GM19452 (cell line): Measurements from ENCODE around the gene PRICKLE2.

Experiments used
- ATAC-seq: cut with Tn5 transposase; IDR thresholded peaks from one replicate; pipeline ENCODE4 v1.9.1; 2021; ENCODE audit not compliant: unreplicated experiment

Gene PRICKLE2

GRCh38 chr3:64221571-64222257 is 3.6 kb downstream of the PRICKLE2 start:
- ATAC-seq = no peak

DNA sequence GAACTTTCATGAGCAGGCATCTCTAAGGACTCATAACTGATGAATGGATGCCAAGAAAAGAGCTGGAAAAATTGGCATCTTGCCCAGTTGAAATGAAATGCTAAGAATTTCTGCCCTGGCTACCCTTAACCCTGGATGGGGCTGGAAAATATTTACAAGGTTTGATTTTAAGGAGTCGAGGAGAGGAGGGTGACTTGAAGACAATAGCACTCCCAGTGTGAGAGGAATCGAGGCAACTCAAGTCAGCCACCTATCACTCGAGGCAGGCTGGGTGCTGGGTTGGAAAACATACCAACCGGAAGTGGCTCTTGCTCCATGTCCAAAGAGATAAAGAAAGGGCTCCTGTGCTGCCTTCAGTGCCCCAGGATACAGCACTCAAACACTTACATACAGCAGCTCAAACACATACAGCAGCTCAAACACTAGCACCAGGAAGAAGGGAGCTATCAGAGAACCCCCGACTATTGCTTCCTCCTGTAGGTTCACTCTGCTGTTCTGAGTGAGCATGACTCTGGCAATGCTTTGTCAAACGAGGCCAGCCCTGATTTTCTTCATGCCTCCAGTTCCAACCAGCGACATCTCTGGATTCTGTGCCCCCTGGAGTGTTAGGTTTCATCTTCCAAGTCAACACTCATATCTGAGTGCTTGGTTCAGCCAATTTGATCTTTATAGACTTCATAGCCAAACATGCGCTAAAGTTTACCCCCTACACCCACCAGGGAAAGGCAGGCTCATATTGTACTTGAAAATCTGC is 4.9 kb downstream of the PRICKLE2 start:
- no peak for ATAC-seq

DNA sequence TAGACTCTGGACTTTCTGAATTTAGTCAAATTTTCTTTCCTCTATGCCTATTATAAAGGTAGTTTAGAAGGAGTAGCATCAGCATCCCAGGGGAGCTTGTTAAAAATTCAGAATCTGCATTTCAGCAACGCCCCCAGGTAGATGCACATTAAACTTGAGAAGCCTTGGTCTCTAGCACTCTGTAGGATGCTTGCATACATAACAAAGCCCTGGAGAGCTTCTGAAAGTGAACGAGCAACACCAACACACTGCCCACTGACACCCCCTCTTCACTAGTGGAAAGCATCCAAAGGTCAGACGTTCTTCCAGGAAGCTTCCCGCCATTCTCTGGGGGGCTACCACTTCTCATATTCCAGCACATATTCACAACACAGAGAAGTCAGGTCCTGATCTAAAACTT is 6.5 kb downstream of the PRICKLE2 start:
- ATAC-seq = no peak

DNA sequence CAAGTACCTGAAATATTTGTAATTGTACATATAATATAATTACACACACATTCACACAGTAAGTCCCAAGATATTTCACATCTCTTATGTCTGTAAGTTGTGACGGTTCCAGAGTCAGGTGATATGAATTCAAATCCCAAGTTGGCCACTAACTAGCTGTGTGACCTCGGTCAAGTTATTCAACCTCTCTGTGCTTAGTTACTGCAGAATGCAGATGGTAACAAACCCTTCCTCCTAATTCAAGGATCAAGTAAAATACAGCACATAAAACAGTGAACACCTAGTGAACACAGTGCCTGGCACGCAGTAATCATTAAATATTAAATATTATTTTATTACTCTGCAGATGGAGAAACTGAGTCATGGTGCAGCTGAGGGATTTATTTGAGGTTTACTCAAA is 6.9 kb downstream of the PRICKLE2 start:
- no peak for ATAC-seq

DNA sequence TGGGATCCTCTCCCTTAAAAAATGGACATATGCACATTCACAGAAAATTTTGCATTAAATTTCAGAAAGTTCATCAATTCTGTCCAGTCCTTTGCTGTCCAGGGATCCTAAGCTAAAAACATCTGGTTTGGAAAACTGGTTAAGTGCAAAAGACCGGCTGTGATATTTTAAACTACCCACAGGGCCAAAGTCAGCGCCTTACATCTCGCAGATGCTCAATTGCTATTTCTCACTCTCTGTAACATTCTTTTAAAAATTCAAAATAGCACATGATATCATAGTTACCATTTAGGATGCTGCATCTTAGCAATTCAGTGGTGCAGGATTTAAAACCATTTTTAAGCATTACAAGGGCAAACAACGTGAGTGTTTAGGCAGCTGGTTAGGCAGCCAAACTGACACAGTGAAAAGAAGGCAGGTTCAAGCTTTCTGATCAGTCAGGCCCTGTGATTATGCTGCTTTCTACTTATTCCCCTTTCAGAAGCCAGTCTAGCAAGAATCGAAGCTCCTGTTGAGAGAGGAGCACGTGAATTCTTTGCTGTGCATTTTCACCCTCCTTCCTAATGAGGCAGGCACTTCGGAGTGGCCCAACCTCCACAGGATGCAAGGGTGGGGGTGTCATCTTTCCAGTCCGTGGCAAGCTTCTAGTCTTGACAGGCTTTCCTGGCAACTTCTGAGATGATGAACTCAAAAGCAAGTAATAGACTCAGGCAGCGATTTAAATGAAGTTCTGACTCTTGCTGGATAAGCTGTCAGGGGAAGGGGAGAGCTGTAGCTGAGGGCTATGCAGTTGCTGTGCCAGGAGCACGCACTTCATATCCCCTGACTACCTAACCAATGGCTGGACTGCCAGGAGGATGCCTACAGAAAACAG is 8.8 kb downstream of the PRICKLE2 start:
- ATAC-seq = no peak

DNA sequence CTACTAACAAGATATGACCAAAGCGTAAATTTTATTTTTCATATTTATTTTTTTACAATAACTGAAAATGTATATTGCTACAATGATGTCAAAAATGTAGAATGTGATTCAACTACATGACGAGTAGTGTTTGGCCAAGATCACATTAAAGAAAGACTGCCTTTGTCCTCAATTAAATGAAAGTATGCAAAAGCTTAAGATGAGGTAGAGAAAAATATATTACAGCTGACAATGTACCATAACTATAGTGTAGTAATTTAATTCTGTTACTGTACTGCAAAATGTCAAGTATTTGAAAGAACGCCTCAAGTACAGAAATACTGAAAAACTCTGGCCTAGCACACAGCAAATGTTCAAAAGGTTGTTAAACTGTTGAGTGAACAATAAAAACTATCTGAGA is 9.7 kb downstream of the PRICKLE2 start:
- no peak for ATAC-seq

DNA sequence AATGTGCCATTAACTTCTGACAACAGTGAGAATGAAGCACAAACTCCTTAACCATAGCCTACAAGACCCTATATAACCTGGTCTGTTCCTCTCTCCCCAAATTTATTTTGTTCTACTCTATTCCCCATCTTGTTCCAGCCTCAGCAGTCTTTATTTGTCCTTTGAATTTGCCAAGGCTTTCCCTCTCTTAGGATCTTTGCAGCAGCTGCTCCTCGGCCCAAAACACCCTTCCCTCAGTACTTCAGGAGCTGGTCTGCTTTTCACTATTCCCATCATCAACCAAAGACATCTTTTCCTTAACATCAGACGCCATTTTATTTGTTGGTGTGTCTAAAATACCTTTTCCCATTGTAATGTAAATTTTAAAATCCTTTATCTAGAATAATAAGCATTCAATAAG is 10.2 kb downstream of the PRICKLE2 start:
- no peak for ATAC-seq

- ATAC-seq = no peak
Measured at GRCh38 chr3:64214381-64215018, 10.8 kb downstream of the PRICKLE2 start.

DNA sequence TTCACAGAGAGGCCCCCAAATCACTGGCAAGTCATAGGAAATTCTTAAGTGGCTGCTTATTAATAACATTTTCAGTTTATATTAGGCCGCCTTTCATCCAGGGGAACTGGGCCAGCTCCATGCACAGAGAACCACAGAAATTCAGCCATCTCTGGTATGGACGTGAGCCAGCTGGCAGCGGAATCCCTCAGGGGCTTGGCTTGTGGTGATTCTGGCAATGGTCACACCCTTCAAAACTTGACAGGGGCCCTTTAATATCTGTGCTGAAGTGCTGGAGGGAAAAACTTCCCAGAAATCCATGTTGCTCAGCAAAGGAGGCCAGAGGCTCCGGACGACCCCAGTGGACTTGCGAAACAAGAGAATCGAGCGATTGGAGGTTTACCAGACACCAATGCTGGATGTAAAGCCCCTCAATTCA is 11.3 kb downstream of the PRICKLE2 start:
- no peak for ATAC-seq

DNA sequence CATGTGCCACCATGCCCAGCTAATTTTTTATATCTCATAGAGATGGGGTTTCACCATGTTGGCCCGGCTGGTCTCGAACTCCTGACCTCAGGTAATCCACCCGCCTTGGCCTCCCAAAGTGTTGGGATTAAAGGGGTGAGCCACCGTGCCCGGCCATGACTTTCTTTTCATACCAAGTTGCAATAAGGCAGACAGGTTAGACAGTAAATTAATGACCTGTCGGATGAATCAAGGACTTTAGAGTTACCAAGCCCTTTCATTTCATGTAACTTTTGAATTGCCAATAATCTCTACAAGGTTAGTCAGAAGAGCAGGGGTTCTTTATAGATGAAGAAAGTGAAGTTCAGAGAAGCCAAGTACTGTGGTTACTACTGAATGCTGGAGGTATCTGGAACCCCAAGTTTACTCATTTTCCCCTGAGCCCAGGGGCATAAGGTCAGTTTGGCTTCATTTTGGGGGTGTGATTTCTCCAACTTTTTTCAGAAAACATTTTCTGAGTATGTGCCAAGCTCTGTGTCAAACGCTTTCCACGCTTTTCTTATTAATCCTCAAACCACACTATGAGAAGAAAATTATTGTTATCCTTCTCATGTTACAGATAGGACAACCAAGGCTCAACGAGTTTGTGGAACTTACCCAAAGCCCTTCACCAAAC is 11.9 kb downstream of the PRICKLE2 start:
- no peak for ATAC-seq

DNA sequence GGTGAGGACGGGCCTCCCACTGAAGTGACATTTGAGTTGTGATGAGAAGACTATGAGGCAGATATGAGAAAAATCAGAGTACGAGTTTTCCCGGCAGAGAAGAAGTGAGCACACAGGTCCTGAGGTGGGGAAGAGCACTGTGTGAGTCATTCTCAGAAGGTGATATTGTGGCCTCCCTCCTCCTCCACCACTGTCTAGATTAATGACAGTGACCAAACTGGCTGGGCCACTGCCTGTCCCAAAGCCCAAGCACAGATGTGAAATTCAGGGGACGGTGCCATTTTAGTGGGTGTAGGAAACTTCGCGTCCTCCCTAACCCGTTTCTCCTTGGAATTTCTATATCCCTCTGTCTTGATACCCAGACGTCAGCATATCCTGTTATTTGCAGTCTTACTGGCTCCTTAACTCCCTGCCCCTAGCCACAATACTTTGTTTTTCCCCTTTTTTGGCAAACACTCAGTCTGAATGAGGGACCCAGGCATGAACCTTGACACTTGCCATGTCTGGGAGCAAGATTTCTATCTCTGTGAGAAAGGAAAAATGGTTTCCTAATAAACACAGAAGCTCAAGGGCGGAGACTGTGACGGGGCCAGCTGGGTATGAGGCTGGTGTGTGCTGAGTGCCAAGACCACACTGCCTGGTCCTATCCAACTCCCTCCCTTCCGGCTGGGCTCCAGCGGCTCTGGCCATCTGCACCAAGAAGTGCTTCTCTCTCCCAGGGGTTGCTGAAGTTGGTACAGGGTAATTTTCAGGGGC is 15.2 kb downstream of the PRICKLE2 start:
- ATAC-seq = no peak

DNA sequence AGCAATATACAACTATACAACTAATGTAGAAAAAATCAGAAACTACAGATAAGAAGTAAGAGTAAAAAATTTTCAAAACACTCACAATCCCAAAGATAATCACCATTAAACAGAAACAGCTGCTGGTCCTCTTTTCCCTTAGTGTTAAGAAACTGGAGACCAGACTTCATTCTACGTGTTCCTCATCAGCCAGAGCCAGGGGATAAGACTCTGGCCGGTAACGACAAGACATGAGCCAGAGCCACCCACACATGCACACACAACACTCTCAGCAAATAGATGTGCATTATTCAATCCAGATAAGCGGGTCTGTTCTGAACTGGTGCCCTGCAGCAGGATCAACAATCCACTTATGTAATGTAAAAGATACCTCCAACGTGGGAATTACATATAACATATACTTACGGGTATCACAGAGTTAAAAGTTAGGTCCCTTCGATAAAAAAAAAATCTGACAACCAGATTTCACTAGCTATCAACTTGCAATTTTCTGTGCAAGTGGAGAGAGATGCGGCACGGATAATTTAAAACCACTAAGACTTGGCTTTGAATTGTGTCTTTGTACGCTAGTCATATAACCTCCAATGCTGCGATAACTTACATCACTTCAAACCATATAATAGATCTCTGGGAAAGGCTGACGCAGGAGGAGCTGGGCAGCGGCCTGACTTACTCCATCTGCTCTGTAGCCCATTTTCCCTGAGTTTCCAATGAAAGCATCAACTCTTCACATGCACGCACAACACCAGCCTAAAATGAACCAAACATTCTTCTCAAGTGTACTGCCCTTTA is 17.8 kb downstream of the PRICKLE2 start:
- no peak for ATAC-seq

- ATAC-seq = no peak
Measured at GRCh38 chr3:64203969-64204908, 21.0 kb downstream of the PRICKLE2 start.

DNA sequence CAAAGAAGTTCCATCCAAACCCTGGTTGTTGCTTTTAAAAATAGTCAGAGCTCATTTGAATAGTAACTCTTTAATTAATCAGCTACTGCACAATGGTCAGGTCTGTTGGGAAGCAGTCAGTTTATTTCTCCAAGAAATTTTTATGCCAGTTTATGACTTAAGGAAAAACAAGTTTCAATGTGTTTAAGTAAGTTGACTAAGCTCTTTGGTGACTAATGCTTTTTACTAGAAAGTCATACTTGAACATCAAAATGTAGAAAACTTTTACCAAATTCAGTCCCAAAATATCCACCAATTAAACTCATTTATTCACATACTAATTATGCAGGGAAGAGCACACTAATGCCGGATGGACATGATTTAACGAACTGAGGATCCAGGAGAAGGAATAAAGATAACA is 22.1 kb downstream of the PRICKLE2 start:
- ATAC-seq = no peak

DNA sequence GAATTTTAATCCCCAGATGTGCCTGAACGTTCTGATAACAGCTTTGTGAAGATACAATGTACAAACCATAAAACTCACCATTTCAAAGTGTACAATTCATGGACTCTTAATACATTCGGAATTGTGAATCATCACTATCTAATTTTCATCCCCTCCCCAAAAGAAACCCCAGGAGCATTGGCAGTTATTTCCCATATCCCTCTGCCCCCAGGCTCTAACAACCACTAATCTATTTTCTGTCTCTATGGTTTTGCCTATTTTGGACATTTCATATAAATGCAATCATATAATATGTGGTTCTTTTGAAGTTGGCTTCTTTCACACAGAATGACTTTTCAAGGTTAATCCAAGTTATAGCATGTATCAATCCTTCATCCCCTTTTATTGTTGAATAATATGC is 25.3 kb downstream of the PRICKLE2 start:
- no peak for ATAC-seq

DNA sequence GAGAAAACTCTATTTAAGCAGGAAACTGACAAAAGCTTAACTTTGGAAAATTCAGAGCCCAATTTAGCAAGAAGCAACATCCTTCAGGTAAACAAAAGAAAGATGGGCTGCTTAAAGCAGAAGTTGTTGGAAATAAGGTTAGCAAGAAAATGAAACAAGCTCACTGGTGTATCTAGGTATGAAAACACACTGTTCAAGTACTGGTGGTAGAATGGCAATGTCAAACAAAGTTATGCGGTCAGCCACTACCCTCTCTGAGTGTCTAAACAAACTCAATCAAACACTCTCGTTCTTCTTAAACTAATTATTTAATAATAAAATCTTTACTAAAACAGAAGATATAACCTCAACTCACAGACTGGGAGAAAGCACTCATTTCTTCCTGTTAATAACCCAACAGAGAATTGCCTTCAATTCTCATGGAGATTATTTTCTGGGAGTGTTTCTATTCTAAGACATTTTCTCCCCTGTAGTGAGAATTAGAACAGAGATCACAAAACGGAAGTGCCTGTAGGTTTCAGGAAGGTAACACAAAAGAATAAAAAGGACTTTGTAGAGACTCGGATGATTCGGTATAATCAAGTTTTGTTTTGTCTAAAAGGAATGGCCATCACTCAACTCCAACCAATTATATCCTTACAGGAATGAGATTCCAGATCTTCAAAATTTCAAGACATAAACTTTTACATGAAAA is 28.9 kb downstream of the PRICKLE2 start:
- no peak for ATAC-seq

- ATAC-seq = no peak
Measured at GRCh38 chr3:64195789-64196188, 29.5 kb downstream of the PRICKLE2 start.

- no peak for ATAC-seq
Measured at GRCh38 chr3:64191822-64192221, 33.4 kb downstream of the PRICKLE2 start.
